ENCODE results near the gene SREBF1.
A peak's percentile ranks its signal among the peaks of the same experiment; 100 is the strongest.

SREBF1 gene

GRCh38 chr17:17859909-17860765 lies 23.4 kb upstream of the SREBF1 start:
- DNase-seq (ENCODE audit: low spot score) = peak; percentile 71

DNA sequence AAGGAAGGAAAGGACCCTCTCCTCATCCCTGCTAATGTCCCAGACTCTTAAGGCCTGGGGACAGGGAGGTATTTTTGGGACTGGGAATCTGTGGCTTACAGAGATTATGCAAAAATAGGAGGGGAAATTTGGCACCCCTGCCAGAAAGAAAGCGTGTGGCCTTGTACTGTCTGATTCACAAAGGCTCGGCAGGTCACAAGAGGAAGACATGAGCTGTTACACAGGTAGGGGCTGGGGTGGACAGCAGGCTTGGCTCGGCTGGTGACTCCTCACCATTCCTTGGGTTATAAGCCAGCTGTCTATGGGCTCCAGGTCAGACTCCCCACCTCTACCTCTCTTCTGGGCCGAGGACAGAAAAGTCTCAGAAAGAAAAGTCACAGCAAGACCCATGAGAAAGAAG lies 20.7 kb upstream of the SREBF1 start:
- no peak for DNase-seq (ENCODE audit: low spot score)

DNA sequence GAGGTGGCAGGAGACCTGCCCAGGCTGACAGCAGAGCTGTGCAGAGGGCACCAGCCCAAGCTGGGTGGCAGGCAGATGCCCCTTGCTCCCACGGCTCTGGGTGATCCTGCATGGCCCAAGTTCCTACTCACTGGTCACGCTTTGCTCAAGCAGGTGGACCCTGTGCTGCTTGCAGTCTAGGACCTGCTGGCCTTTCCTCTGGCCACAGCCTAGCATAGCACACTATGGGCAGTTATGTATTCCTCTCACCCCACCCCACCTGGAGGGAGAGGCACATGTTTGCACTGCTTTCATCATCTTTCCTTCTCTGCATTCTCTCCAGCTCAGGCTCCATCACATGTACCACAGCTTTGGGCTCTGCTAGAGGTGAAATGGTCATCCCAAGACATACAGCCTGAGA lies 19.6 kb upstream of the SREBF1 start:
- DNase-seq (ENCODE audit: low spot score) = no peak

DNA sequence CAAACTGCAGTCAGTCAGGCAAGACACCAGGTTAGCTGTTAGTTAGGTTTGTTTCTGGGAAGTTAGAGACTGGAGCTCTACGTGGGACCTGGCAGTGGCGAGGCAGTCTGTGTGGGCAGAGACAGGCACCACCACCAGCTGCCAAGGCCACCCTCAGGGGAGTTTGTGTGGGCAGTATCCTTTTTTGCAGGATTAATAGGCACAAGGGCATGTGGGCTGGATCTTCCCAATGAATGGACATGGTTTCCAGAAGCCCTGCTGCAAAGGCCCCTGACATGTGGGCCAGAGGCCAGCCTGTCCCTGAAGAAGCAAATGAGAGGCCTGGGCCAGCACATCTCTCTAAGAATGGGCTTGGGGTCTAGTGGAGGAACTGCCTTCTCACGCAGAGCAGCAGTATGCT lies 19.2 kb upstream of the SREBF1 start:
- DNase-seq (ENCODE audit: low spot score) = no peak

- no peak for DNase-seq (ENCODE audit: low spot score)
These were observed 17.1 kb upstream of the SREBF1 start for GRCh38 chr17:17853811-17854447.

DNA sequence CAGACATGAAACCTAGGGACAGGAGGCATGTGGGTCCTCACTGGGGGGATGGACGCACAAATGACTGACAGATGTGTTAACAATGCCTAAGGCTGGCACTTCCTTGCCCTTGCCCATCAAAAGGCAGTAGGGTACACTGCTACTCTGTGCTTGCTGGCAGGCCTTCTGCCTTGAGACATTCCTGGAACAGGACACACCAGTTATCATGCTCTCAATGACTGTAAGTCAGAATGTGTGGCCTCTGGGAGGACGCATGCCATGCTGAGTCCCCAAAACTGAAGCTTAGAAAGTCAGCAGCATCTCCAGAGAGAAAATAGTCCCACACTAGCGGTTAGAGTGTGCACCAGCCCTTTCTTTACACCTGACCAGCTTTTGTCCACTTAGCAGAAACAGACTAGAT lies 16.1 kb upstream of the SREBF1 start:
- no peak for DNase-seq (ENCODE audit: low spot score)

DNA sequence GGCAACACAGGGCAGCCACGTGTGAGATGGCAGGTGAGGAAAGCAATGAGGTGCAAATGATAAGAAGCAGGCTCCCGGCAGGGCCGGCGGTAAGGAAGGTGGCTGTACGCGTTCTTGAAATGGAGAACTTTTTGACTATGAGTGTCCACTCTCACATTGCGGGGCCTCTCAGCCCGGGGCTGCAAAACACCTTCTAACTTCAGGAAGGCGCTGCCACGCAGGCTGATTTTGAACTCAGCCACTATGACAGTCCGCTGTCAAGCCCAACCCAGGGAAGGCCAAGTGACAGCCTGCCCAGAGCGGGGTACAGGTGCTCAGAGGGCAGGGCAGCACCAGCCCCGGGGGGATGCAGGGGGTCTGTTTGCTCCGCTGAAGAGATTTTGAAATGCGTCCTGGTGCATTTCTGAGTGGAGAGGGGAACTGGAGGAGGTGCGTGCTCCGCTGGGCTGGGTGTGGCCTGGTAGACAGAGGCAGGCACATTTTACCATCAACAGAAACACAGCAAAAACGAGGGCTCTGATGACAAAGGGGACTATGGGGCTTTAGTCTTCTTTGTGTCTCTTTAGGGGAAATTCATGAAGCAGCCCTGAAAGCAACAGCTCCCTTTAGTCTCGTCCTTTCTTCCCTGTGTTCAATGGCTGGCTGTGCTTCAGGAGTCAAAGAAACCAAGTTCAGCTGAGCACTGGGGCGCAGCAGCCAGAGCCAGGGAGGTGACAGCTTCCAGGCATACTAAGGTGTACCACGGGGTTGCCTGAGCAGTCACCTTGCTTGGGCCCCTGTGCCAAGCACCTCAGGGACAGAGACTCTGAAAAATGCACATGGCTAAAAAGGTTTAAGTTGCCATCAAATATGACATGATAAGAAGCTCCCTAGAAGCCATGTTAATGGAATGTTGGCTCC lies 14.6 kb upstream of the SREBF1 start:
- no peak for DNase-seq (ENCODE audit: low spot score)

GRCh38 chr17:17849845-17850373 lies 13.1 kb upstream of the SREBF1 start:
- DNase-seq (ENCODE audit: low spot score) = peak; percentile 60

DNA sequence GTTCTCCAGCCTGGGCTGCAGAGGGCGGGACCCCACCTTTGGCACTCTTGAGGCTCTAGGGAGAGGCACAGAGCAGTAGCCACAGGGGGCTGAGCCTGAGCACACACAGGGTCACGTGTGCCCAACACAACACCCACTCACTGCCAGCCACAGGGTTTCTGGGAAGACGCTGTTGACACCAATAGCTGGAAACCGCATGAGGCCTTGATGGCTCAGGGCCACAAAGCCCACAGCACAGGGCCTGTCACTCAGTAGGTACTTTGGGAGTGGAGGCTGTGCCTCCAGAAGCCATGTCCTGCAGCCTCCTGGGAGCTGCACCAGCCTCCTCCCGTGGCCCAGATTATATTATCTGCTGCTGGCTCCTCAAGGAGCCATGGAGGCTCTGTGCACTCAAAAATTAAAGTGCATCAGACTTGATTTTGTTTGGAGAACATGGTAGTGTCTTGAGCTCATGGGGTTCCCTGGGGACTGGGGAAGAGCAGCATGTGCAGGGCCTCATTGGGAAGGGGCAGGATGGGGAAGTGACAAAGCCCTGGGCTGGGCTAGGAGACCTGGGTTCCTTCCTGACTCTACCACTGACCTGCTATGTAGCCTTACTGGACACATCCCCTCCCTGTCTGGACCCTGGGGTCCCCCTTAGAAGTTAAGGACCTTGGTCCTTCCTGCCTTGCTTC lies 12.5 kb upstream of the SREBF1 start:
- no peak for DNase-seq (ENCODE audit: low spot score)

- no peak for DNase-seq (ENCODE audit: low spot score)
These were observed 11.7 kb upstream of the SREBF1 start for GRCh38 chr17:17848311-17849082.

- no peak for DNase-seq (ENCODE audit: low spot score)
These were observed 10.9 kb upstream of the SREBF1 start for GRCh38 chr17:17847726-17848125.

- DNase-seq (ENCODE audit: low spot score) = no peak
These were observed 10.4 kb upstream of the SREBF1 start for GRCh38 chr17:17847118-17847689.

DNA sequence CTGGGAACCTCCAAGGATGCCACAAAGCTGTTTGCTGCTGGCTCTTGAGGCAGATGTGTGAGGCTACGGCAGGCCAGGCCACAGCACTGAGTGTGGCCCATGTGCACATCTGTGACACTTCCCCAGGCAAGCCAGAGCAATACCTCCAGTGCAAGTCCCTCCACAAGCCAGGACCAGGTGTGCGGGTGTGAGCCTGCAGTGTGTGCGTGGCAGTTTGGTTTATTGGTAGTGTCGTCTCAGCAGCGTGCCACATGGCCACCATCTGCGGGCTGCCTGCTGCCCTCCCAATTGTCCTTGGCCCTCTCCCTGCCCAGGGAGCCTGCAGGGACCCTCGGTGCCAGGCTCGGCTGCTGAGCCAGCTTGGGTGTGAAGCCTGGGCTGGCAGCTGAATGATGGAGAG lies 9.9 kb upstream of the SREBF1 start:
- no peak for DNase-seq (ENCODE audit: low spot score)

DNA sequence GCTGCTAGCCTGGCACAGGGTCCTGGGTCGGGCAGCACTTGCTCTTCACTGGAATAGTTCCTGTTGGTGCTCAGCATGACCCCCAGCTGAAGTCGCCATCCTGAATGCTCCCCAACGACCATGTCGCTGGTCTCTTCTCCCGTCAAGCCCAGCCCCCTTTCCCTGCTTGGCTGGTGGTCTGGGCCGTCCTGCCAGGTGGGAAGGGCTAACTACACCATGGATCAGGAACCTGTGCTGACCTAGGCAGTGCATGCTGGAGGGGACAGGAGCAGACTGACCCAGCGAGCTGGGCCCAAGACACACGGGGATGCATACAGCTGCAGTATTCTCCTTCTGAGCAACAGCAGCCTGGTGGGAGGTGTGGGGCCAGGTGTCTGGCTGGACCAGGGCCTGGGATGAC lies 9.2 kb upstream of the SREBF1 start:
- DNase-seq (ENCODE audit: low spot score) = no peak

DNA sequence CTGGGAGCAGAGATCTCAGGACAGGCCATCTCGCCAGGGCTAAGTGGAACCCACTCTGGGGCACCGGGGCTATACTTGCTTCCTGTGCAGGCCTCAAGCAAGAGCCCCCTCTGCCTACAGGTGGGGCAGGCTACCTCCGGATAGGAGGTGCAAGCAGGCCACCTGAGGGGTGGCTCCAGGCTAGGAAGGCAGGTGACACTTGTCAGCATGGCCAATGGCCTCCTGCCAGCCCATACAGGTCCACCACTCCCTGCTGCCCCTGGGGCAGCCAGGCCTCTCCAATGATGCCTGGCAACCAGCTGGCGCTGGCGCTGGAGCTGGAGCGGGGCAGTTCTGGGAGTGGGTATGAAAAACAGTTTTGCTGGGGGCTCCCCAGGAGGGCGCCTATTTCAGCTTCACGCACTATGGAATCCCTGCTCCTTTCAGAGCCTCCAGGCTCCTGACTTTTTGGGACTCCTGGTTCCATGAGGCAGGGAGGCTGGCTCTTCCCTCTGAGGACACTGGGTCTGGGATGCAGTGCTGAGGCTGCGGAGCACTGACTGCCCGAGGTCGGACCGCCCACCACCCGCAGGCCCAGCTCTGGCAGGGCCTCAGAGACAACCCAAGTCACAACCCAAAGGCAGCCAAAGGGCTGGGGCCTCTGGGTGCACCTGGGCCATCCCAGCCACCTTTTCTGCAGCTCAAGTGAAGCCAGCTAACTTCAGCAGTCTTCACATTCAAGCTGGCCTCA lies 8.4 kb upstream of the SREBF1 start:
- no peak for DNase-seq (ENCODE audit: low spot score)

DNA sequence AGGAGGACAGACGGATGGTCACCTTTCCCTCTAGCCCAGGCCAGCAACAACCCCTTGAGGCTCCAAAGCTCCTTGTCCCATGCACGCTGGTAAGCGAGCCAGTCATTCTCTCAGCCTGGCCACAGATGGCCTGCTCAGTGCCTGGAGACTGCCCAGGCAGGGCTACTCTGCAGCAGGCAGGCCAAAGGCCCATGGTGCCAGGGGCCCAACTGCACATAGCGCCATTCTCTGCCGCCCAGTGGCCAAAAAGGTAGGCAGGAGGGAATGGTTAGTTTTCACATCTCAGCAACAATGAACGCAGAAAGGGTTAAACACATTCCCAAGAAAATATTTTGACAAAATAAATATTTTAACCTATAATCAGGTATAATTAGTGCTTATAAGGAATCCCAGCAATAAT lies 7.7 kb upstream of the SREBF1 start:
- DNase-seq (ENCODE audit: low spot score) = no peak

DNA sequence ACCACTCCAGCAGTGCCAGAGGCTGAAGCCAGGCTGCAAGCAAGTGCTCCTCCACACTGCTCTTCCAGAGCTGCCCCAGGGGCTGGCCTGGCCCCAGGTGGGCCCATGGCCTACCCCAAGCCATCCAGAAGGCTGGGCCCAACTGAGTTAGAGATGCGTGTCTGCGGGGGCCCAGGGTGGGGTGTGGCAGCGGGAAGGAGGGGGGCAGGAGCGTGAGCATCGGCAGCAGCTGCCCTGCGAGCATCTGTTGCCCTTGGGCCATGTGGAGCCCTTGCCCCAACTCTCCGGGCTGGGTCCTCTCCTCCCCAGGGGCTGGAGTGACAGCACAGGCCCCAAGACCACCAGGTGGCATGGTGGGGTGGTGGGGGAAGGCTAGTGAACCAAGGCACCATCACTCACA lies 7.3 kb upstream of the SREBF1 start:
- DNase-seq (ENCODE audit: low spot score) = no peak

- DNase-seq (ENCODE audit: low spot score) = no peak
These were observed 6.3 kb upstream of the SREBF1 start for GRCh38 chr17:17843096-17843495.

DNA sequence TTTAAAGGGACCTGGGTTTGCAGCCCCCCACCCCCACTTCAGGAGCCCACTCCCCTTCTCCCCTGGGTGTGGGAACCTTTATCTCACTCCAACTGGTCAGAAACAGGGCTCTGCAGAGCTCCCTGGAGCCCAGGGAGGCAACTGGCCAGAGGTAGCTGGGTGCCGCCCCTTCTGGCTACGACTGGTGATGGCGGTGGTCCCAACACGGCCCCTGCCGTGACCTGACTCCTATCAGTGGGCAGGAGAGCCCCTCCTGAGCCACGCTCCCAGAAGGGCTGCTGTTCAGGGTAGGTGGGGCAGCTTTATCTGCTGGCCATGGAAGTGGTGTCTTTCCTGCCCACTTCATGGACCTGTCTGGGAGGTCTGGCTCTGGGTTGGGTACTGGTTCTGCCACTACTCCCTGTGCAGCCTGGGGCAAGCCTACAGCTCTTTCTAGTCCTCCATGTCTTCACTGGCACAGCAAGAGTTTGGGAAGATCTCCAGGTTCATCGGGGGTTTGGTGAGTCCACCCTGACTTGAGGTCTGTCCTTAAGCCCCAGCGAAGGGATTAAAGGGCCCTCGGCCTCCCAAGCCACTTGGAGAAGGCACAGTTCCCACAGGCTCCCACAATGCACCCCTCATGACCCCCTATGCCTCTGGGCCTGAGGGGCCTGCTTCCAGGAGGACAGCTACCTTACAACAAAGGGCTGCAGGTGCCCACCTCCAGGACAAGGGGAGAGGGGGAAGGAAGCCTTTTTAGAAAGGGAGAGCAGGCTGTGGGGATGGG lies 5.5 kb upstream of the SREBF1 start:
- no peak for DNase-seq (ENCODE audit: low spot score)

Data from SK-N-DZ (cell line).